ENCODE measurements around the gene TEX13B. TPM values are rescaled to one million over a fixed set of nuclear protein-coding genes. Genes with fewer than 3 reads are reported as not detected.

The TEX13B gene
- polyA plus RNA-seq (2013): not detected in 2 replicates

DNA sequence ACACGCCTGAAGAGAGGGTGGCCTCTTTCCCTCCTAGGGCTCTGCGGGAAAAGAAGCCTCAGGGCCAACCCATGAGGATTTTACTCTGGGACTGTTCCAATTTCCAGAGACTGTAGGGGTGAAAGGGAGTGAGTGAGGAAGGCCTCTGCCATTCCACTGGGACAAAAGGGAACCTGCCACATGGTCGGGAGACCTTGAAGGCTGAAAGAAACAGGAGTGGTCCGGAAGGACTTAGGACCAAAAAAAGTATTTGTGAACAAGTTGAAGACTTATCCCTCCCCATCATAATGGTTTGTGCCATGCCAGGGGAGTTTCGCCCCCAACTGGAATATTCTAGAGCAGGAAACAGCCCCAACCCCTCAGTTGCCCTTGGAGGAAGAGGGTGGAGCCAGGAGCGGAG lies at the start of gene TEX13B:
TSS of gene TEX13B (minus strand) at position 15 of the 400 bp plus-strand sequence. CDS start 243 bp downstream, outside the sequence.
- no peak within 1 kb of the TSS for H3K9ac ChIP-seq (ENCODE audit: low read length)
- no CpG with 5 or more reads among the region's 6 CpGs for WGBS (ENCODE audit: extremely low coverage, insufficient coverage, insufficient read length)
- H2BK120ac ChIP-seq (ENCODE audit: insufficient read depth, low read length, poor library complexity): no peak within 1 kb of the TSS
- H3K14ac ChIP-seq (ENCODE audit: low read length): no peak within 1 kb of the TSS
- no peak for DNase-seq
- H2BK12ac ChIP-seq (ENCODE audit: low read length): no peak within 1 kb of the TSS
- H2AFZ ChIP-seq (ENCODE audit: insufficient read depth, low read length, poor library complexity): no peak within 1 kb of the TSS
- no peak within 1 kb of the TSS for H3K4me3 ChIP-seq (ENCODE audit: low read depth, low read length)
- no peak within 1 kb of the TSS for H3K23ac ChIP-seq (ENCODE audit: low read length)
- H3K9me3 ChIP-seq (ENCODE audit: insufficient read depth, low read depth, low read length): no peaks in the 10 kb centered on the region
- no peak within 1 kb of the TSS for H4K8ac ChIP-seq (ENCODE audit: low read depth, low read length)
- H3K36me3 ChIP-seq (ENCODE audit: control insufficient read depth in 1 of 2, insufficient read depth in 2 of 2, low read length in 2 of 2): no peaks in the 10 kb centered on the region
- H3K79me1 ChIP-seq (ENCODE audit: low read length): no peaks in the 10 kb centered on the region
- no peak within 1 kb of the TSS for H3K4ac ChIP-seq (ENCODE audit: low read depth, low read length)
- no peak within 1 kb of the TSS for H3K27ac ChIP-seq (ENCODE audit: low read depth, low read length)
- H3K27me3 ChIP-seq (ENCODE audit: insufficient read depth, low read length): no peaks in the 10 kb centered on the region
- no peaks in the 10 kb centered on the region for H3K4me1 ChIP-seq (ENCODE audit: control insufficient read depth in 1 of 2, insufficient read depth in 2 of 2, low read length in 2 of 2)
- H4K91ac ChIP-seq (ENCODE audit: low read depth, low read length): no peak within 1 kb of the TSS
- H2AK5ac ChIP-seq (ENCODE audit: low read length): no peak within 1 kb of the TSS
- H3K4me2 ChIP-seq (ENCODE audit: low read length): no peak within 1 kb of the TSS
- H3K79me2 ChIP-seq (ENCODE audit: control insufficient read depth, insufficient read depth, low read length, poor library complexity): no peaks in the 10 kb centered on the region
- H2BK5ac ChIP-seq (ENCODE audit: low read depth, low read length, poor library complexity): no peak within 1 kb of the TSS
- no peak within 1 kb of the TSS for H3K18ac ChIP-seq (ENCODE audit: low read length)
- H4K12ac ChIP-seq (ENCODE audit: low read depth, low read length): no peak within 1 kb of the TSS

DNA sequence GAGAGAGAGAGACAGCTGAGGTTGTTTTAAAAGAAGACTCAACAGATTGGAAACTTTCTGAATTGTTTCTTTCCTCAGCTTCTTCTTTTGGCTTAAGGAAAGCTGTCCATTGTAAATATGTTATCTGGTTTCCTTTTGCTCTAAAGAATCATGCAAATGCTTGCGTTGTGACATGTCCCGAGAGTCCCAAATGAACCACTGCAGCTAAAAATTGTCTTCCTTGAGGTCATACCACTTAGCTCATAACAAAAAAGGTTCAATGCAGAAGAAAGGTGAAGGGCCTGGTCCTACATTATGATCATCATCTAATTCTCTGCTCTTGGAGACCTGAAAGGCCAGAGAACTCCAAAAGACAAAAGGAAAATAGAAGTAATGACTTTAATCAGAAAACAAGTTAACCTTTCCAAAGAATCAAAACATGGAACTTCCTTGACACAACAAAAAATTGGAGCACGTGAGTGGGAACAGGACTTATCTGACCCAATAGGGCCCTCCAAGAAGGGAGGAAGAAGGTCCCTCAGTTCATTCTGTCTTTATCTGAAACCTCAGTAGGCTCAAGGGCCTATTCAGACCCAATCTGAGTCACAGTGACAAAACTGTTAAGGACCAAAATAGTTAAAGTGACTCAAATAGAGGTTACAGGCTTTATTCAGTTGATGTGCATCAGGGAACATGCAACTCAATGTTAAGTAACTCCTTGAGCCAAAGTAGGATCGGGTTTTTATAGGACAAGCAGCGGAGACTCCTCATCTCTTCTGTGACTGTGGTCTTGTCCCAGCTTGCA lies 48.0 kb upstream of the TEX13B start:
- Histone ChIP-seq H3K9me3 (ENCODE audit: insufficient read depth, low read depth, low read length) (no peaks in the 10 kb centered on the region), H4K91ac (ENCODE audit: low read depth, low read length) (no peak overlapping the region), H3K4ac (ENCODE audit: low read depth, low read length) (no peak overlapping the region), H3K79me2 (ENCODE audit: control insufficient read depth, insufficient read depth, low read length, poor library complexity) (no peaks in the 10 kb centered on the region), H3K4me2 (ENCODE audit: low read length) (no peak overlapping the region), H3K9ac (ENCODE audit: low read length) (no peak overlapping the region), H2AFZ (ENCODE audit: insufficient read depth, low read length, poor library complexity) (no peak overlapping the region), H4K8ac (ENCODE audit: low read depth, low read length) (no peak overlapping the region), H3K23ac (ENCODE audit: low read length) (no peak overlapping the region), H3K14ac (ENCODE audit: low read length) (no peak overlapping the region), H3K27ac (ENCODE audit: low read depth, low read length) (no peak overlapping the region), H3K36me3 (ENCODE audit: control insufficient read depth in 1 of 2, insufficient read depth in 2 of 2, low read length in 2 of 2) (no peaks in the 10 kb centered on the region), H4K12ac (ENCODE audit: low read depth, low read length) (no peak overlapping the region), H3K4me3 (ENCODE audit: low read depth, low read length) (no peak overlapping the region), H2BK5ac (ENCODE audit: low read depth, low read length, poor library complexity) (no peak overlapping the region), H3K4me1 (ENCODE audit: control insufficient read depth in 1 of 2, insufficient read depth in 2 of 2, low read length in 2 of 2) (no peaks in the 10 kb centered on the region), H2AK5ac (ENCODE audit: low read length) (no peak overlapping the region), H3K79me1 (ENCODE audit: low read length) (no peaks in the 10 kb centered on the region), H3K18ac (ENCODE audit: low read length) (no peak overlapping the region), H3K27me3 (ENCODE audit: insufficient read depth, low read length) (no peaks in the 10 kb centered on the region), H2BK120ac (ENCODE audit: insufficient read depth, low read length, poor library complexity) (no peak overlapping the region), H2BK12ac (ENCODE audit: low read length) (no peak overlapping the region)
- WGBS (ENCODE audit: extremely low coverage, insufficient coverage, insufficient read length): no CpG with 5 or more reads among the region's 5 CpGs
- no peak for DNase-seq

GRCh38 chrX:108028854-108029253 lies 46.7 kb upstream of the TEX13B start:
- no peak overlapping the region for H2BK120ac ChIP-seq (ENCODE audit: insufficient read depth, low read length, poor library complexity)
- no peaks in the 10 kb centered on the region for H3K79me1 ChIP-seq (ENCODE audit: low read length)
- DNase-seq: no peak
- no peaks in the 10 kb centered on the region for H3K4me1 ChIP-seq (ENCODE audit: control insufficient read depth in 1 of 2, insufficient read depth in 2 of 2, low read length in 2 of 2)
- no peak overlapping the region for H3K18ac ChIP-seq (ENCODE audit: low read length)
- H3K4ac ChIP-seq (ENCODE audit: low read depth, low read length): no peak overlapping the region
- H3K4me3 ChIP-seq (ENCODE audit: low read depth, low read length): no peak overlapping the region
- no peak overlapping the region for H4K91ac ChIP-seq (ENCODE audit: low read depth, low read length)
- H3K27me3 ChIP-seq (ENCODE audit: insufficient read depth, low read length): no peaks in the 10 kb centered on the region
- no peak overlapping the region for H4K8ac ChIP-seq (ENCODE audit: low read depth, low read length)
- no peak overlapping the region for H3K9ac ChIP-seq (ENCODE audit: low read length)
- H4K12ac ChIP-seq (ENCODE audit: low read depth, low read length): no peak overlapping the region
- H2BK5ac ChIP-seq (ENCODE audit: low read depth, low read length, poor library complexity): no peak overlapping the region
- no peak overlapping the region for H2AK5ac ChIP-seq (ENCODE audit: low read length)
- H3K4me2 ChIP-seq (ENCODE audit: low read length): no peak overlapping the region
- no peak overlapping the region for H2BK12ac ChIP-seq (ENCODE audit: low read length)
- WGBS (ENCODE audit: extremely low coverage, insufficient coverage, insufficient read length): no CpG with 5 or more reads among the region's 1 CpG
- H3K79me2 ChIP-seq (ENCODE audit: control insufficient read depth, insufficient read depth, low read length, poor library complexity): no peaks in the 10 kb centered on the region
- no peaks in the 10 kb centered on the region for H3K36me3 ChIP-seq (ENCODE audit: control insufficient read depth in 1 of 2, insufficient read depth in 2 of 2, low read length in 2 of 2)
- no peak overlapping the region for H3K23ac ChIP-seq (ENCODE audit: low read length)
- H3K9me3 ChIP-seq (ENCODE audit: insufficient read depth, low read depth, low read length): no peaks in the 10 kb centered on the region
- no peak overlapping the region for H3K27ac ChIP-seq (ENCODE audit: low read depth, low read length)
- no peak overlapping the region for H3K14ac ChIP-seq (ENCODE audit: low read length)
- no peak overlapping the region for H2AFZ ChIP-seq (ENCODE audit: insufficient read depth, low read length, poor library complexity)

- Histone ChIP-seq H3K79me2 (ENCODE audit: control insufficient read depth, insufficient read depth, low read length, poor library complexity) (no peaks in the 10 kb centered on the region), H2BK12ac (ENCODE audit: low read length) (no peak overlapping the region), H3K27me3 (ENCODE audit: insufficient read depth, low read length) (no peaks in the 10 kb centered on the region), H3K14ac (ENCODE audit: low read length) (no peak overlapping the region), H3K4ac (ENCODE audit: low read depth, low read length) (no peak overlapping the region), H2AFZ (ENCODE audit: insufficient read depth, low read length, poor library complexity) (no peak overlapping the region), H2AK5ac (ENCODE audit: low read length) (no peak overlapping the region), H3K4me2 (ENCODE audit: low read length) (no peak overlapping the region), H4K8ac (ENCODE audit: low read depth, low read length) (no peak overlapping the region), H3K9me3 (ENCODE audit: insufficient read depth, low read depth, low read length) (no peaks in the 10 kb centered on the region), H3K4me3 (ENCODE audit: low read depth, low read length) (no peak overlapping the region), H3K23ac (ENCODE audit: low read length) (no peak overlapping the region), H3K9ac (ENCODE audit: low read length) (no peak overlapping the region), H4K91ac (ENCODE audit: low read depth, low read length) (no peak overlapping the region), H2BK5ac (ENCODE audit: low read depth, low read length, poor library complexity) (no peak overlapping the region), H3K18ac (ENCODE audit: low read length) (no peak overlapping the region), H3K79me1 (ENCODE audit: low read length) (no peaks in the 10 kb centered on the region), H2BK120ac (ENCODE audit: insufficient read depth, low read length, poor library complexity) (no peak overlapping the region), H3K27ac (ENCODE audit: low read depth, low read length) (no peak overlapping the region), H4K12ac (ENCODE audit: low read depth, low read length) (no peak overlapping the region), H3K4me1 (ENCODE audit: control insufficient read depth in 1 of 2, insufficient read depth in 2 of 2, low read length in 2 of 2) (no peaks in the 10 kb centered on the region), H3K36me3 (ENCODE audit: control insufficient read depth in 1 of 2, insufficient read depth in 2 of 2, low read length in 2 of 2) (no peaks in the 10 kb centered on the region)
- no CpG with 5 or more reads among the region's 2 CpGs for WGBS (ENCODE audit: extremely low coverage, insufficient coverage, insufficient read length)
- no peak for DNase-seq
Measured at GRCh38 chrX:108025954-108026600, 43.9 kb upstream of the TEX13B start.

All from trophoblast cell (in vitro differentiated cells and primary cell).